NCI-H1092 treated with DMSO at 0.1 percent for 48 hours (cell line): Measurements from ENCODE around the gene PCBP2.

ENCODE experiments used
- DNase-seq: peaks from one replicate; lab custom pipeline; 2025; lab: John Stamatoyannopoulos, UW

The PCBP2 gene

GRCh38 chr12:53508534-53509170 lies 56.8 kb downstream of the PCBP2 start:
- peak; percentile 74 for DNase-seq

GRCh38 chr12:53510181-53510812 lies 58.4 kb downstream of the PCBP2 start:
- no peak for DNase-seq

GRCh38 chr12:53513712-53514410 lies 62.0 kb downstream of the PCBP2 start:
- no peak for DNase-seq

- no peak for DNase-seq
Observed at GRCh38 chr12:53514628-53515290, 62.9 kb downstream of the PCBP2 start.

GRCh38 chr12:53515291-53515680 lies 63.4 kb downstream of the PCBP2 start:
- no peak for DNase-seq

- no peak for DNase-seq
Observed at GRCh38 chr12:53516758-53517455, 65.0 kb downstream of the PCBP2 start.

- no peak for DNase-seq
Observed at GRCh38 chr12:53518381-53518780, 66.5 kb downstream of the PCBP2 start.

GRCh38 chr12:53523131-53523530 lies 71.2 kb downstream of the PCBP2 start:
- no peak for DNase-seq

GRCh38 chr12:53524476-53524875 lies 72.6 kb downstream of the PCBP2 start:
- no peak for DNase-seq

GRCh38 chr12:53530061-53530460 lies 78.2 kb downstream of the PCBP2 start:
- DNase-seq, result no peak
